ENCODE measurements around the gene PTPN4. TPM values are rescaled to one million over a fixed set of nuclear protein-coding genes. Genes with fewer than 3 reads are reported as not detected.

PTPN4 gene
- total and polyA plus RNA-seq, 2 experiments from 2014 or later, result 41.6 to 90.4 TPM

DNA sequence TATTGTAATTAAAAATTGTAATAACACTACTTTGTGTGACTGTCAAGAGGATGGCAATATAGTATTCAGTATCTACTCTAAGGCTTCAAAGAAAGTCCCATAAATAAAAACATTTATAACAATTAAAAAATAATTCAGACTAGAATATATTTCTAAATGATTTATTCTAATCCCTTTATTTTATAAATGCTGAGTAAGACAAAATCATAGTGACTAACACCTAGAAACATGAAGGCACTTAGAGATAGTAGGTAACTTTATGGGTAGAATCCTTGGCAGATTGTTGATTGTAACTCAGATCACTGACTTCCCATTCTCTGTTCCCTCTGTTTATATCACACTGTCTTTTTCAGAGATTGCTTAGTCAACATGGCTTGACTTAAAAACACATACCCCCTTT, 174.6 kb downstream of the PTPN4 start:
- Mint-ChIP-seq H3K4me1 (no peaks in the 10 kb centered on the region), H3K9me3 (no peaks in the 10 kb centered on the region), H3K4me3 (no peak overlapping the region), H3K36me3 (ENCODE audit: low read depth) (peaks cover 35% of the 10 kb centered on the region), H3K27ac (no peak overlapping the region), H3K27me3 (ENCODE audit: insufficient read depth, low read depth, poor library complexity) (no peaks in the 10 kb centered on the region)
- no peak for ATAC-seq
- no peak for DNase-seq (ENCODE audit: low spot score)
- peaks cover 4% of the 10 kb centered on the region; the same call in 1 of the 2 replicates for H3K36me3 ChIP-seq (ENCODE audit: insufficient read depth)
- H3K27me3 ChIP-seq (ENCODE audit: insufficient read depth), result no peaks in the 10 kb centered on the region
- H3K79me2 ChIP-seq (replicated peaks; ENCODE audit: insufficient read depth), result no peaks in the 10 kb centered on the region
- H3K4me2 ChIP-seq, result no peak overlapping the region
- no peak overlapping the region for H2AFZ ChIP-seq
- no peaks in the 10 kb centered on the region for H3F3A ChIP-seq (replicated peaks; ENCODE audit: low read depth)
- TF ChIP-seq STAT1 (IDR thresholded peaks at IDR 0.05; ENCODE audit: unreplicated experiment) (no peak), JUNB (IDR thresholded peaks at IDR 0.05; ENCODE audit: unreplicated experiment) (no peak), CREB1 (CRISPR knock-in tag; IDR thresholded peaks at IDR 0.05; ENCODE audit: low read depth) (no peak), ETS1 (IDR thresholded peaks at IDR 0.05) (no peak), NANOG (IDR thresholded peaks at IDR 0.05; ENCODE audit: borderline replicate concordance) (no peak), EZH2phosphoT487 (IDR thresholded peaks at IDR 0.05; ENCODE audit: unreplicated experiment) (no peak), POLR2AphosphoS5 (IDR thresholded peaks at IDR 0.05; ENCODE audit: low read depth) (no peak), EZH2 (IDR thresholded peaks at IDR 0.05; ENCODE audit: low read depth, unreplicated experiment) (no peak), CTCF (conservative IDR thresholded peaks at IDR 0.05; ENCODE audit: low read depth in 2 of 2) (no peak), ZNF114 (CRISPR knock-in tag; IDR thresholded peaks at IDR 0.05) (no peak), ZNF331 (CRISPR knock-in tag; IDR thresholded peaks at IDR 0.05; ENCODE audit: low read depth) (no peak)
- TF ChIP-seq, protein P1, sequence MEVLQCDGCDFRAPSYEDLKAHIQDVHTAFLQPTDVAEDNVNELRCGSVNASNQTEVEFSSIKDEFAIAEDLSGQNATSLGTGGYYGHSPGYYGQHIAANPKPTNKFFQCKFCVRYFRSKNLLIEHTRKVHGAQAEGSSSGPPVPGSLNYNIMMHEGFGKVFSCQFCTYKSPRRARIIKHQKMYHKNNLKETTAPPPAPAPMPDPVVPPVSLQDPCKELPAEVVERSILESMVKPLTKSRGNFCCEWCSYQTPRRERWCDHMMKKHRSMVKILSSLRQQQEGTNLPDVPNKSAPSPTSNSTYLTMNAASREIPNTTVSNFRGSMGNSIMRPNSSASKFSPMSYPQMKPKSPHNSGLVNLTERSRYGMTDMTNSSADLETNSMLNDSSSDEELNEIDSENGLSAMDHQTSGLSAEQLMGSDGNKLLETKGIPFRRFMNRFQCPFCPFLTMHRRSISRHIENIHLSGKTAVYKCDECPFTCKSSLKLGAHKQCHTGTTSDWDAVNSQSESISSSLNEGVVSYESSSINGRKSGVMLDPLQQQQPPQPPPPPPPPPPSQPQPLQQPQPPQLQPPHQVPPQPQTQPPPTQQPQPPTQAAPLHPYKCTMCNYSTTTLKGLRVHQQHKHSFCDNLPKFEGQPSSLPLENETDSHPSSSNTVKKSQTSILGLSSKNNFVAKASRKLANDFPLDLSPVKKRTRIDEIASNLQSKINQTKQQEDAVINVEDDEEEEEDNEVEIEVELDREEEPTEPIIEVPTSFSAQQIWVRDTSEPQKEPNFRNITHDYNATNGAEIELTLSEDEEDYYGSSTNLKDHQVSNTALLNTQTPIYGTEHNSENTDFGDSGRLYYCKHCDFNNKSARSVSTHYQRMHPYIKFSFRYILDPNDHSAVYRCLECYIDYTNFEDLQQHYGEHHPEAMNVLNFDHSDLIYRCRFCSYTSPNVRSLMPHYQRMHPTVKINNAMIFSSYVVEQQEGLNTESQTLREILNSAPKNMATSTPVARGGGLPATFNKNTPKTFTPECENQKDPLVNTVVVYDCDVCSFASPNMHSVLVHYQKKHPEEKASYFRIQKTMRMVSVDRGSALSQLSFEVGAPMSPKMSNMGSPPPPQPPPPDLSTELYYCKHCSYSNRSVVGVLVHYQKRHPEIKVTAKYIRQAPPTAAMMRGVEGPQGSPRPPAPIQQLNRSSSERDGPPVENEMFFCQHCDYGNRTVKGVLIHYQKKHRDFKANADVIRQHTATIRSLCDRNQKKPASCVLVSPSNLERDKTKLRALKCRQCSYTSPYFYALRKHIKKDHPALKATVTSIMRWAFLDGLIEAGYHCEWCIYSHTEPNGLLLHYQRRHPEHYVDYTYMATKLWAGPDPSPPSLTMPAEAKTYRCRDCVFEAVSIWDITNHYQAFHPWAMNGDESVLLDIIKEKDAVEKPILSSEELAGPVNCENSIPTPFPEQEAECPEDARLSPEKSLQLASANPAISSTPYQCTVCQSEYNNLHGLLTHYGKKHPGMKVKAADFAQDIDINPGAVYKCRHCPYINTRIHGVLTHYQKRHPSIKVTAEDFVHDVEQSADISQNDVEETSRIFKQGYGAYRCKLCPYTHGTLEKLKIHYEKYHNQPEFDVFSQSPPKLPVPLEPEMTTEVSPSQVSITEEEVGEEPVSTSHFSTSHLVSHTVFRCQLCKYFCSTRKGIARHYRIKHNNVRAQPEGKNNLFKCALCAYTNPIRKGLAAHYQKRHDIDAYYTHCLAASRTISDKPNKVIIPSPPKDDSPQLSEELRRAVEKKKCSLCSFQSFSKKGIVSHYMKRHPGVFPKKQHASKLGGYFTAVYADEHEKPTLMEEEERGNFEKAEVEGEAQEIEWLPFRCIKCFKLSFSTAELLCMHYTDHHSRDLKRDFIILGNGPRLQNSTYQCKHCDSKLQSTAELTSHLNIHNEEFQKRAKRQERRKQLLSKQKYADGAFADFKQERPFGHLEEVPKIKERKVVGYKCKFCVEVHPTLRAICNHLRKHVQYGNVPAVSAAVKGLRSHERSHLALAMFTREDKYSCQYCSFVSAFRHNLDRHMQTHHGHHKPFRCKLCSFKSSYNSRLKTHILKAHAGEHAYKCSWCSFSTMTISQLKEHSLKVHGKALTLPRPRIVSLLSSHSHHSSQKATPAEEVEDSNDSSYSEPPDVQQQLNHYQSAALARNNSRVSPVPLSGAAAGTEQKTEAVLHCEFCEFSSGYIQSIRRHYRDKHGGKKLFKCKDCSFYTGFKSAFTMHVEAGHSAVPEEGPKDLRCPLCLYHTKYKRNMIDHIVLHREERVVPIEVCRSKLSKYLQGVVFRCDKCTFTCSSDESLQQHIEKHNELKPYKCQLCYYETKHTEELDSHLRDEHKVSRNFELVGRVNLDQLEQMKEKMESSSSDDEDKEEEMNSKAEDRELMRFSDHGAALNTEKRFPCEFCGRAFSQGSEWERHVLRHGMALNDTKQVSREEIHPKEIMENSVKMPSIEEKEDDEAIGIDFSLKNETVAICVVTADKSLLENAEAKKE (CRISPR knock-in tag; IDR thresholded peaks at IDR 0.05), result no peak
- TF ChIP-seq, protein P2, sequence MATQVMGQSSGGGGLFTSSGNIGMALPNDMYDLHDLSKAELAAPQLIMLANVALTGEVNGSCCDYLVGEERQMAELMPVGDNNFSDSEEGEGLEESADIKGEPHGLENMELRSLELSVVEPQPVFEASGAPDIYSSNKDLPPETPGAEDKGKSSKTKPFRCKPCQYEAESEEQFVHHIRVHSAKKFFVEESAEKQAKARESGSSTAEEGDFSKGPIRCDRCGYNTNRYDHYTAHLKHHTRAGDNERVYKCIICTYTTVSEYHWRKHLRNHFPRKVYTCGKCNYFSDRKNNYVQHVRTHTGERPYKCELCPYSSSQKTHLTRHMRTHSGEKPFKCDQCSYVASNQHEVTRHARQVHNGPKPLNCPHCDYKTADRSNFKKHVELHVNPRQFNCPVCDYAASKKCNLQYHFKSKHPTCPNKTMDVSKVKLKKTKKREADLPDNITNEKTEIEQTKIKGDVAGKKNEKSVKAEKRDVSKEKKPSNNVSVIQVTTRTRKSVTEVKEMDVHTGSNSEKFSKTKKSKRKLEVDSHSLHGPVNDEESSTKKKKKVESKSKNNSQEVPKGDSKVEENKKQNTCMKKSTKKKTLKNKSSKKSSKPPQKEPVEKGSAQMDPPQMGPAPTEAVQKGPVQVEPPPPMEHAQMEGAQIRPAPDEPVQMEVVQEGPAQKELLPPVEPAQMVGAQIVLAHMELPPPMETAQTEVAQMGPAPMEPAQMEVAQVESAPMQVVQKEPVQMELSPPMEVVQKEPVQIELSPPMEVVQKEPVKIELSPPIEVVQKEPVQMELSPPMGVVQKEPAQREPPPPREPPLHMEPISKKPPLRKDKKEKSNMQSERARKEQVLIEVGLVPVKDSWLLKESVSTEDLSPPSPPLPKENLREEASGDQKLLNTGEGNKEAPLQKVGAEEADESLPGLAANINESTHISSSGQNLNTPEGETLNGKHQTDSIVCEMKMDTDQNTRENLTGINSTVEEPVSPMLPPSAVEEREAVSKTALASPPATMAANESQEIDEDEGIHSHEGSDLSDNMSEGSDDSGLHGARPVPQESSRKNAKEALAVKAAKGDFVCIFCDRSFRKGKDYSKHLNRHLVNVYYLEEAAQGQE (IDR thresholded peaks at IDR 0.05; ENCODE audit: unreplicated experiment), result no peak
- H3K9me2 ChIP-seq (ENCODE audit: insufficient read depth), result no peaks in the 10 kb centered on the region
- H3K4me1 ChIP-seq (ENCODE audit: insufficient read depth), result no peaks in the 10 kb centered on the region
- H4K20me1 ChIP-seq (replicated peaks; ENCODE audit: insufficient read depth), result no peaks in the 10 kb centered on the region
- no peak overlapping the region for H3K4me3 ChIP-seq
- no peak overlapping the region for H3K27ac ChIP-seq (ENCODE audit: low read depth)

Data from GM23338 (cell line).